ENCODE measurements around the gene SSX5.
"Not testable (repeated sequence)": the region's sequence is repeated elsewhere in the genome, so short reads cannot be mapped to it uniquely, and the experiment has no call there.

DNA sequence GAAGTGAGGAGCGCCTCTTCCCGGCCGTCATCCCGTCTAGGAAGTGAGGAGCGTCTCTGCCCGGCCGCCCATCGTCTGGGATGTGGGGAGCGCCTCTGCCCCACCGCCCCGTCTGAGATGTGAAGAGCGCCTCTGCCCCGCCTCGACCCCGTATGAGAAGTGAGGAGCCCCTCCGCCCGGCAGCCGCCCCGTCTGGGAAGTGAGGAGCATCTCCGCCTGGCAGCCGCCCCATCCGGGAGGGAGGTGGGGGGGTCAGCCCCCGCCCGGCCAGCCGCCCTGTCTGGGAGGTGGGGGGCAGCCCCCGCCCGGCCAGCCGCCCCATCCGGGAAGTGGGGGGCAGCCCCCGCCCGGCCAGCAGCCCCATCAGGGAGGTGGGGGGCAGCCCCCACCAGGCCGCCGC is 57.5 kb downstream of the SSX5 start:
- TF ChIP-seq, protein P1, sequence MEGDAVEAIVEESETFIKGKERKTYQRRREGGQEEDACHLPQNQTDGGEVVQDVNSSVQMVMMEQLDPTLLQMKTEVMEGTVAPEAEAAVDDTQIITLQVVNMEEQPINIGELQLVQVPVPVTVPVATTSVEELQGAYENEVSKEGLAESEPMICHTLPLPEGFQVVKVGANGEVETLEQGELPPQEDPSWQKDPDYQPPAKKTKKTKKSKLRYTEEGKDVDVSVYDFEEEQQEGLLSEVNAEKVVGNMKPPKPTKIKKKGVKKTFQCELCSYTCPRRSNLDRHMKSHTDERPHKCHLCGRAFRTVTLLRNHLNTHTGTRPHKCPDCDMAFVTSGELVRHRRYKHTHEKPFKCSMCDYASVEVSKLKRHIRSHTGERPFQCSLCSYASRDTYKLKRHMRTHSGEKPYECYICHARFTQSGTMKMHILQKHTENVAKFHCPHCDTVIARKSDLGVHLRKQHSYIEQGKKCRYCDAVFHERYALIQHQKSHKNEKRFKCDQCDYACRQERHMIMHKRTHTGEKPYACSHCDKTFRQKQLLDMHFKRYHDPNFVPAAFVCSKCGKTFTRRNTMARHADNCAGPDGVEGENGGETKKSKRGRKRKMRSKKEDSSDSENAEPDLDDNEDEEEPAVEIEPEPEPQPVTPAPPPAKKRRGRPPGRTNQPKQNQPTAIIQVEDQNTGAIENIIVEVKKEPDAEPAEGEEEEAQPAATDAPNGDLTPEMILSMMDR (IDR thresholded peaks at IDR 0.05) = not testable (repeated sequence)
- not testable (repeated sequence) for TF ChIP-seq POLR2A (IDR thresholded peaks at IDR 0.05)

Data from right lobe of liver (tissue), 4 donors.